Measurements from ENCODE around the gene HOXC13. TPM values are rescaled to one million over a fixed set of nuclear protein-coding genes. Genes with fewer than 3 reads are reported as not detected.

Gene HOXC13
- total and polyA plus RNA-seq, 9 of the 15 experiments (the other 6 are each of a cell fraction or from before 2014, with no cell fraction given), result 0.03 to 0.29 (median 0.17) TPM; not detected in 2

- TF ChIP-seq ZC3H11A (IDR thresholded peaks at IDR 0.05; ENCODE audit: low read depth, low read length) (no peak), SETDB1 (IDR thresholded peaks at IDR 0.05; ENCODE audit: low read length) (no peak), TAL1 (IDR thresholded peaks at IDR 0.05) (no peak), SLC30A9 (CRISPR knock-in tag; IDR thresholded peaks at IDR 0.05) (no peak), ARHGAP35 (IDR thresholded peaks at IDR 0.05; ENCODE audit: partially characterized antibody) (no peak), ZNF696 (CRISPR knock-in tag; conservative IDR thresholded peaks at IDR 0.05) (no peak), NCOR1 (IDR thresholded peaks at IDR 0.05) (no peak), PTTG1 (tag; IDR thresholded peaks at IDR 0.05; ENCODE audit: low read depth) (no peak)
These were observed 6.6 kb upstream of the HOXC13 start (continued) for GRCh38 chr12:53931844-53932581.

GRCh38 chr12:53932915-53933314 lies 5.7 kb upstream of the HOXC13 start:
- Histone ChIP-seq H3K4me2 (ENCODE audit: insufficient read depth, low read length) (no peak overlapping the region), H3K27me3 (ENCODE audit: control insufficient read depth in 2 of 2, insufficient read depth in 2 of 2, low read length in 2 of 2) (peaks cover 51 to 74% of the 10 kb centered on the region in 2 experiments), H3K79me2 (ENCODE audit: control insufficient read depth, insufficient read depth, low read length) (no peaks in the 10 kb centered on the region), H2AFZ (ENCODE audit: low read depth, low read length) (no peak overlapping the region), H3K4me3 (no peak overlapping the region), H3K36me3 (ENCODE audit: control insufficient read depth, insufficient read depth, low read length) (no peaks in the 10 kb centered on the region), H3K4me1 (replicated peaks in 1 of 2; ENCODE audit: control insufficient read depth in 2 of 2, insufficient read depth in 2 of 2, low read length in 2 of 2) (peaks cover 0 to 4% of the 10 kb centered on the region in 2 experiments; a peak in 2 of 5 replicates), H3K27ac (ENCODE audit: extremely low read depth, low read depth, low read length) (no peak overlapping the region), H3K9ac (ENCODE audit: insufficient read depth in 1 of 2, low read depth in 2 of 2, low read length in 2 of 2) (no peak overlapping the region), H3K9me3 (replicated peaks; ENCODE audit: control insufficient read depth, insufficient read depth, low read depth, low read length) (no peaks in the 10 kb centered on the region), H3K9me1 (ENCODE audit: control insufficient read depth, insufficient read depth, low read length) (no peaks in the 10 kb centered on the region), H4K20me1 (replicated peaks; ENCODE audit: control insufficient read depth, insufficient read depth, low read length) (no peaks in the 10 kb centered on the region)
- BruUV-seq (replicated peaks), result no TSS peak
- no peak for FAIRE-seq
- intact Hi-C loops (cut with micrococcal nuclease) (no loop called here), in situ Hi-C loops (cut with MboI) (no loop called here)
- ATAC-seq, result no peak
- DNase-seq (ENCODE audit: extremely low read depth in 1 of 4, low spot score in 3 of 4), result no peak
- no peak for TF ChIP-seq SMC3 (conservative IDR thresholded peaks at IDR 0.05; ENCODE audit: insufficient read depth, low read depth, low read length)
- no peak for TF ChIP-seq ZBTB1 (CRISPR knock-in tag; IDR thresholded peaks at IDR 0.05; ENCODE audit: borderline replicate concordance, low read depth)
- no peak for TF ChIP-seq NUFIP1 (IDR thresholded peaks at IDR 0.05; ENCODE audit: partially characterized antibody)
- TF ChIP-seq ARID3B (CRISPR knock-in tag; IDR thresholded peaks at IDR 0.05; ENCODE audit: borderline replicate concordance), result no peak
- TF ChIP-seq ZHX1 (conservative IDR thresholded peaks at IDR 0.05; ENCODE audit: low read length), result no peak
- TF ChIP-seq GTF2B (IDR thresholded peaks at IDR 0.05; ENCODE audit: extremely low read depth, insufficient read length), result no peak
- no peak for TF ChIP-seq MAFG (tag; conservative IDR thresholded peaks at IDR 0.05)
- TF ChIP-seq ZNF175 (CRISPR knock-in tag; IDR thresholded peaks at IDR 0.05; ENCODE audit: low read depth), result no peak
- CTCF ChIA-PET (ENCODE audit: low intra/inter-chr PET ratio), result no interaction called here
- WGBS (ENCODE audit: insufficient coverage, low coverage, missing lambda C conversion rate), result 0% methylated on average over 4 of the region's 4 CpGs
- POLR2A ChIA-PET, result interaction anchor here (0.7 to 1.2 kb wide), 2 partner anchors 16 to 233 kb away, joined by 3 read pairs; no protein-coding TSS in a partner anchor

Measured in K562 (cell line).